ENCODE data around the gene APOL3. TPM values are rescaled to one million over a fixed set of nuclear protein-coding genes. Genes with fewer than 3 reads are reported as not detected.

The APOL3 gene
- polyA plus RNA-seq, 1 of the 3 experiments (the other 2 are of a cell fraction): 1.1 TPM

- Histone ChIP-seq H3K36me3 (replicated peaks in 1 of 2; ENCODE audit: control insufficient read depth in 1 of 2, insufficient read depth in 2 of 2, low read length in 1 of 2) (no peaks in the 10 kb centered on the region), H3K4me2 (no peak overlapping the region), H3K27ac (ENCODE audit: low read depth in 2 of 2, low read length in 1 of 2) (no peak overlapping the region), H3F3A (replicated peaks; ENCODE audit: insufficient read depth) (peaks cover 3% of the 10 kb centered on the region), H3K9me3 (no peaks in the 10 kb centered on the region), H3K4me3 (ENCODE audit: low read depth in 2 of 2, low read length in 1 of 2) (no peak overlapping the region), H3K9ac (no peak overlapping the region), H3K9me2 (no peaks in the 10 kb centered on the region), H3K27me3 (ENCODE audit: insufficient read depth) (no peaks in the 10 kb centered on the region), H3K79me2 (ENCODE audit: insufficient read depth) (no peaks in the 10 kb centered on the region), H3K4me1 (ENCODE audit: control insufficient read depth in 1 of 2, insufficient read depth in 2 of 2, low read depth in 1 of 2, low read length in 1 of 2) (peaks cover 0 to 8% of the 10 kb centered on the region in 2 experiments; a peak in 1 of 4 replicates), H4K20me1 (ENCODE audit: insufficient read depth) (no peaks in the 10 kb centered on the region), H2AFZ (ENCODE audit: low read depth) (no peak overlapping the region)
- ChIA-PET POLR2A (no interaction called here), CTCF (interaction anchor here (0.8 to 4.5 kb wide), 11 partner anchors 18 to 144 kb away, joined by 3 to 16 read pairs (median 5); partner anchors contain the start of gene APOL2)
- TF ChIP-seq GABPA (IDR thresholded peaks at IDR 0.05; ENCODE audit: low read depth): no peak
- TF ChIP-seq, protein P1, sequence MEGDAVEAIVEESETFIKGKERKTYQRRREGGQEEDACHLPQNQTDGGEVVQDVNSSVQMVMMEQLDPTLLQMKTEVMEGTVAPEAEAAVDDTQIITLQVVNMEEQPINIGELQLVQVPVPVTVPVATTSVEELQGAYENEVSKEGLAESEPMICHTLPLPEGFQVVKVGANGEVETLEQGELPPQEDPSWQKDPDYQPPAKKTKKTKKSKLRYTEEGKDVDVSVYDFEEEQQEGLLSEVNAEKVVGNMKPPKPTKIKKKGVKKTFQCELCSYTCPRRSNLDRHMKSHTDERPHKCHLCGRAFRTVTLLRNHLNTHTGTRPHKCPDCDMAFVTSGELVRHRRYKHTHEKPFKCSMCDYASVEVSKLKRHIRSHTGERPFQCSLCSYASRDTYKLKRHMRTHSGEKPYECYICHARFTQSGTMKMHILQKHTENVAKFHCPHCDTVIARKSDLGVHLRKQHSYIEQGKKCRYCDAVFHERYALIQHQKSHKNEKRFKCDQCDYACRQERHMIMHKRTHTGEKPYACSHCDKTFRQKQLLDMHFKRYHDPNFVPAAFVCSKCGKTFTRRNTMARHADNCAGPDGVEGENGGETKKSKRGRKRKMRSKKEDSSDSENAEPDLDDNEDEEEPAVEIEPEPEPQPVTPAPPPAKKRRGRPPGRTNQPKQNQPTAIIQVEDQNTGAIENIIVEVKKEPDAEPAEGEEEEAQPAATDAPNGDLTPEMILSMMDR (IDR thresholded peaks at IDR 0.05): peak; percentile 82
- TF ChIP-seq SMC3 (IDR thresholded peaks at IDR 0.05; ENCODE audit: low read depth, low read length): peak; percentile 72
- peak; percentile 85 for TF ChIP-seq RAD21 (IDR thresholded peaks at IDR 0.05; ENCODE audit: low read length)
- 57% methylated on average over 11 of the region's 12 CpGs for WGBS (ENCODE audit: low lambda C conversion rate)
- peak; percentile 57 for DNase-seq
Observed at GRCh38 chr22:36144886-36145541, 15.5 kb downstream of the APOL3 start.

GRCh38 chr22:36143956-36144355 lies 16.6 kb downstream of the APOL3 start:
- CTCF ChIA-PET: interaction anchor here (1.0 to 4.5 kb wide), 3 partner anchors 19 to 142 kb away, joined by 3 to 16 read pairs (median 6); no protein-coding TSS in a partner anchor
- Histone ChIP-seq H3K4me1 (ENCODE audit: control insufficient read depth in 1 of 2, insufficient read depth in 2 of 2, low read depth in 1 of 2, low read length in 1 of 2) (peaks cover 0 to 8% of the 10 kb centered on the region in 2 experiments; a peak in 1 of 4 replicates), H2AFZ (ENCODE audit: low read depth) (no peak overlapping the region), H3K9ac (no peak overlapping the region), H3K9me3 (no peaks in the 10 kb centered on the region), H4K20me1 (ENCODE audit: insufficient read depth) (no peaks in the 10 kb centered on the region), H3F3A (replicated peaks; ENCODE audit: insufficient read depth) (peaks cover 3% of the 10 kb centered on the region), H3K9me2 (no peaks in the 10 kb centered on the region), H3K36me3 (replicated peaks in 1 of 2; ENCODE audit: control insufficient read depth in 1 of 2, insufficient read depth in 2 of 2, low read length in 1 of 2) (no peaks in the 10 kb centered on the region), H3K27ac (ENCODE audit: low read depth in 2 of 2, low read length in 1 of 2) (no peak overlapping the region), H3K4me2 (no peak overlapping the region), H3K27me3 (ENCODE audit: insufficient read depth) (no peaks in the 10 kb centered on the region), H3K4me3 (ENCODE audit: low read depth in 2 of 2, low read length in 1 of 2) (no peak overlapping the region), H3K79me2 (ENCODE audit: insufficient read depth) (no peaks in the 10 kb centered on the region)
- WGBS (ENCODE audit: low lambda C conversion rate): 9% methylated on average over 4 of the region's 4 CpGs
- POLR2A ChIA-PET: no interaction called here
- no peak for TF ChIP-seq MXI1 (IDR thresholded peaks at IDR 0.05; ENCODE audit: low read depth, low read length)
- no peak for TF ChIP-seq SIN3A (IDR thresholded peaks at IDR 0.05; ENCODE audit: borderline replicate concordance, low read depth, low read length)
- TF ChIP-seq TAF1 (IDR thresholded peaks at IDR 0.05; ENCODE audit: borderline replicate concordance, low read depth, low read length): no peak
- no peak for TF ChIP-seq EZH2phosphoT487 (IDR thresholded peaks at IDR 0.05; ENCODE audit: borderline replicate concordance, low read depth)
- TF ChIP-seq TCF12 (IDR thresholded peaks at IDR 0.05): no peak
- no peak for TF ChIP-seq SMC3 (IDR thresholded peaks at IDR 0.05; ENCODE audit: low read depth, low read length)
- TF ChIP-seq YY1 (IDR thresholded peaks at IDR 0.05; ENCODE audit: low read depth): no peak
- no peak for TF ChIP-seq MAX (IDR thresholded peaks at IDR 0.05; ENCODE audit: low read depth)
- TF ChIP-seq FOSL2 (IDR thresholded peaks at IDR 0.05; ENCODE audit: borderline replicate concordance, low read depth): no peak
- TF ChIP-seq EP300 (IDR thresholded peaks at IDR 0.05; ENCODE audit: borderline replicate concordance in 1 of 2, low read depth in 1 of 2, low read length in 1 of 2): no peak
- TF ChIP-seq USF2 (IDR thresholded peaks at IDR 0.05; ENCODE audit: borderline replicate concordance, low read depth, low read length): no peak
- no peak for TF ChIP-seq RAD21 (IDR thresholded peaks at IDR 0.05; ENCODE audit: low read length)
- TF ChIP-seq RXRA (IDR thresholded peaks at IDR 0.05; ENCODE audit: borderline replicate concordance, low read depth): no peak
- no peak for TF ChIP-seq ELF1 (IDR thresholded peaks at IDR 0.05)
- no peak for DNase-seq

Measured in SK-N-SH (cell line).